Limb (tissue), 2 donors: Measurements from ENCODE around the gene SNRPN.
"Not testable (repeated sequence)": the region's sequence is repeated elsewhere in the genome, so short reads cannot be mapped to it uniquely, and the experiment has no call there.

Experiments
- DNase-seq, 2 donors: peaks; one replicate each; pipeline ENCODE4 v3.0.0-alpha.2; 2016; ENCODE audit errors: extremely low spot score in 2 of 2

Gene SNRPN

DNA sequence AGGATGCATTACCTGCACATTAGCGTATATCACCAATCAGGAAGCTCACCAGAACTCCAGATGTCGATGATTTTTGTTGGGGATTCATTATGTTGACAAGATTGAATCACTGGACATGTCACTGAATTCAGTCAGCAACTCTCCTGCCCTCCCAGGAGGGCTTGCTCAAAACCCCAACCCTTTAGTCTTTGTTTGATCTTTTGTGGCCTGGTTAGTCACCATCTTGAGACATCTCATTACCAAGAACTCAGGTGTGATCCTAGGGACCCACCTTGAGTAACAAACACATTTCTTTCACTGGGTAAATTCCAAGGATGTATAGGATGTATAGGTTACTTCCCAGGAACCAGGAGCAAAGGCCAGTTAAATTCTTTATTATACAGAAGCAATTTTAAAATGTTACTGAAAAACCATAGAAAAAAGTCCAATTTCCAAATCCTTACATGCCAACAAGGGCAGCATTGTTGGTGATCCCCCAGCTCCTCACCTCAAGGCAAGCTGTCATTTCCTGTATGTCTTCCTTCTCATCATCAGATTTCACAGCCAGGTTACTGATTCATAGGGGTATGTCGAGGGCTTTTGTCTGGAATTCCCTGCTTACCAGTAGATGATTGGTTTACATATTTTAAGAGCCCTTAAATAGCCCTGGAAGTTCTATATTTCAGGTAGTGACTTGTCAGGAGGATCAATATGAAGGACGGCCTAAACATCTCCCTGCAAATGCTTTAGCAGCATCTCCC, 11.7 kb downstream of the SNRPN start:
- no peak for DNase-seq

DNA sequence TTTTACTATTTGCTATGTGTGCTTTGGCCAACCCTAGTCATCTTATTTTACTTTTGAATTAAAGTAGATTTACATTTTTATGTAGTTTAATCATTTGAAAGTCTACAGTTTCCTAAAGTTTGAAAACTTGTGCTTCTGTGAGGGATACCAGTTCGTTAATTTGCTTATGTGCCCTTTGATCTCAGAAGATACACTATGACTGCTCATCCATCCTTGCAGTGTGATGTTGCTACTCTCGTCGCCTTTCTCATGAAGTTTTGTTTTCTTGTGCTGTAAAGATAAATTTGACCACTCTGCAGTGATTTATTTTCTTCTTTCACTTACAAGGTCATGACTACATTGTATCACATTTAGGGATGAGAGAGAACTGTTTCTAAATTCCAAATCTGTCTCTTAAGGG, 16.3 kb downstream of the SNRPN start:
- no peak for DNase-seq

DNA sequence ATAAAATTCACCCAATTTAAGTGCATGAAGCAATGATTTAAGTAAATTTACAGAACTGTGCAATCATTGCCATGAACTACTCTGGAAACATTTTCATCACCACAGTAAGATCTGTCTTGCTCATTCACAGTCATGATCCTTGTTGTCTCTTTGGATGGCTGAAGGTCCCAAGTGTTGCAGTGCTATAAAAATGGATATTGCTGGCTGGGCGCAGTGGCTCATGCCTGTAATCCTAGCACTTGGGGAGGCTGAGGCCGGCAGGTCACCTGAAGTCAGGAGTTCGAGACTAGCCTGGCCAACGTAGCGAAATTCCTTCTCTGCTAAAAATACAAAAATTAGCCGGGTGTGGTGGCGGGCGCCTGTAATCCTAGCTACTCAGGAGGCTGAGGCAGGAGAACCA, 17.0 kb downstream of the SNRPN start:
- no peak for DNase-seq

DNA sequence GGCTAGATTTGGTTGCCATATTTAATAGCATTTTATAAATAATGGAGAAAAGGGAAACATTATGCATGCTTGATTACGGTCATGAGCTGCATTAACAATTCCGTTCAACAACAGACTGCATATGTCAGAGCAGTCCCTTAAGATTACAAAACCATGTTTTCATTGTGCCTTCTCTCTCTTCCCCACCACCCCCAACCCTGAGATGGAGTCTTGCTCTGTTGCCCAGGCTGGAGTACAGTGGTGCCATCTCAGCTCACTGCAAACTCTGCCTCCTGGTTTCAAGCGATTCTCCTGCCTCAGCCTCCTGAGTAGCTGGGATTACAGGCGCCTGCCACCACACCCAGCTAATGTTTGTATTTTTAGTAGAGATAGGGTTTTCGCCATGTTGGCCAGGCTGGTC, 17.9 kb downstream of the SNRPN start:
- DNase-seq, result not testable (repeated sequence)

DNA sequence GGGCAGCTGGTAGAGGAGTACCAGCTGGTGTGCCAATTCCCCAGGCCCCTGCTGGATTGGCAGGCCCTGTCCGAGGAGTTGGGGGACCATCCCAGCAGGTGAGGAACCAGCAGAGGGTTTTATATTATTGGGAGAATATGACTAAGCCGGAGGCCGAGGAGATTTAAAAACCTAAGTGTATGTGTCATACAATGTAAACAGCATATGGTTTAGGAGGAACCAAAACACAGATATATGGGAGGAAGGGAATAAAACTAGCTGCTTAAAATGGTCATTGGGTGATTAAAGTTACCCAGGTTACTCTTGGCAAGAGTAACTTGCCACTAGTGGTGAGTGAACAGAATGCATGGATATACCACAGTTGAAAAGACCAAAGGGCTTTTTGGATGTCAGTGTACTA, 22.1 kb downstream of the SNRPN start:
- no peak for DNase-seq

DNA sequence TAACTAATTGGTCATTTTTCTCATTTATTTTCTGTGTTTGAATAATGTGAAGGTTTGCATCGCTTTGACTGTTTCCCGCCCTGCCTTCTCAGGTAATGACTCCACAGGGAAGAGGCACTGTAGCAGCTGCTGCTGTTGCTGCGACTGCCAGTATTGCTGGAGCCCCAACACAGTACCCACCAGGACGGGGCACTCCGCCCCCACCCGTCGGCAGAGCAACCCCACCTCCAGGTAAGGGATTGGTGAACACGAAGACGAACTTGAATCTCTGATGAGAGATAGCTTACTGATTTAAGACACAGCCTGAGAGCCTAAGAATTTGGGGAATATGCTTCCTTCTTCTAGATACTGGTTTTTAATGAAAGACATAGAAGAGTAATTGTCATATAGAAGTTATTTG, 22.9 kb downstream of the SNRPN start:
- no peak for DNase-seq

DNA sequence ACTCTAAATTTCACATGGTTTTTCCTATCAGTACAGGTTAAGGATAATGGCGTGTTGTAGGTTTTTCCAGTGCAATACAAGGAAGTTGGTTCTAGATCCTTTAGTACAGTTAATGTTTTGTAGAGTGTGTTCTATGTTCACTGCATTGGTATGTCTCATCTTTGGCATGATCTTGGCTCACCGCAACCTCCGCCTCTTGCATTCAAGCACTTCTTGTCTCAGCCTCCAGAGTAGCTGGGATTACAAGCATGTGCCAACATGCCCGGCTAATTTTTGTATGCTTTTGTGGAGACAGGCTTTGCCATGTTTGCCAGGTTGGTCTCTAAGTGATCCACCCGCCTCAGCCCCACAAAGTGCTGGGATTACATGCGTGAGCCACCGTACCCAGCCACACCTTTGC, 30.4 kb downstream of the SNRPN start:
- no peak for DNase-seq

DNA sequence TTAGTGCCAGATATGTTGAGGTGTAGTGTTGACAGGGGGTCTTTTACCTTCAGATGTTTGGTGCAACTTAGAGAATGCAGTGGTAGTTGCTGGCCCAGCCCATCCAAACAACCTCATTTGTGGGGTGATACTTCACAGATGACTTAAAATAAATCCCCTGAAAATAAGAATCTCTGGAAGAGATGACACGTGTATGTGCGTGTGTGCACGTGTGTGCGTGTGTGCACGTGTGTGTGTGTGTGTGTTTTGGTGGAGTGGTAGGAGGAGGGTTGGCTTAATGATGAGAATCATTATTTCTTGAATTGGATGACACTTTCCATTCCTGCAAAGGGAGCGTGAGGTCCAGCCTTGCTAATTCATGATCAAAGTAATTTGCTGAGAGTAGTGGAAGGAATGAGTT, 31.9 kb downstream of the SNRPN start:
- DNase-seq, result no peak

DNA sequence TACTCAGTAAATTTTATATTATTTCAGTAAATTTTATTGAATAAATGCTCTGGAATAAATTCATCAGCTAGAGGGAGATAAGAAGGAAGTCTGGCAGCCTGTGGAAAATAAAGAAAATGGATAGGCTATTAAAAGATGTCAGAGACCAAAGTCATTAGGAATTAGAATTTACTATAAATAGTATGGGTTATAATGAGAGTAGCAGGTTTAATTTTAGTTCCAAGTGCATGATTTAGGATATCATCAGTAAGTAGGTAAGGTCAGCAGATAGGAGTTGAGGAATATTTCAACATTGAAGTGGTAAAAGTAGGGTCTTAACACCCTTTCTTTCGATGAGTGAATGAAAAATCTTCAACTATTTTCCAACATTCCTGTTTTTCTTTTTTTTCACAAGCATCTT, 64.6 kb downstream of the SNRPN start:
- DNase-seq, result no peak

DNA sequence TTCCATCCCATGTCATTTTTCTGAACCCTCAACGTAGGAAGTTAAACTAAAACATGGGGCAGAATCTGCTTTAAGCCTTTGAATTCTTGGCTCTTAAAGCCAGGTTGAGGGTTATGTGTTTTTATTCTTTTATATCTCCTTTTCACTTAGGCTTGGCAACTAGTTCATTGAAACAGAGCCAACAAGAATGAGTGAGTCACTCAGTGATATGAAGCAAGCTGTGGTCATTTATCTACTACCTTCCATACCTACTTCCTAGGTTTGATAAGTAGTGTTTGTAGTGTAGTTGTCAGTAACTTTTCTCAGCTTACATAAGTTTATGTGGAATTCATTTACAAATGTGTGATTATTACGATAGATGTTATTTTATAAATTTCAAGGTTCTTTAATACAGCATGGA, 67.4 kb downstream of the SNRPN start:
- no peak for DNase-seq
